ENCODE measurements around the gene DACH1. TPM values are rescaled to one million over a fixed set of nuclear protein-coding genes. Genes with fewer than 3 reads are reported as not detected.

DACH1 gene
- total and polyA plus RNA-seq, 2 of the 13 experiments (the other 11 are each of a cell fraction or from before 2014, with no cell fraction given) = not detected

GRCh38 chr13:71813187-71813586 is 53.8 kb downstream of the DACH1 start (continued):
- TF ChIP-seq MTERF4 (CRISPR knock-in tag; IDR thresholded peaks at IDR 0.05) = no peak

GRCh38 chr13:71811344-71811743 is 55.7 kb downstream of the DACH1 start:
- in situ Hi-C loops (cut with HindIII; ENCODE audit: extremely low pct_ligation_motif_present, low pct_unique_long_range_greater_than_20kb) = no loop called here
- no peak overlapping the region for H2AFZ ChIP-seq (ENCODE audit: low read length)
- no peaks in the 10 kb centered on the region for H3K4me1 ChIP-seq (ENCODE audit: insufficient read depth, low read length)
- H4K20me1 ChIP-seq (ENCODE audit: insufficient read depth, low read length) = no peaks in the 10 kb centered on the region
- POLR2A ChIA-PET = no interaction called here
- no peaks in the 10 kb centered on the region for H3K36me3 ChIP-seq (replicated peaks in 1 of 2; ENCODE audit: control insufficient read depth in 1 of 2, insufficient read depth in 2 of 2, low read length in 2 of 2)
- H3K4me2 ChIP-seq (ENCODE audit: low read depth, low read length) = no peak overlapping the region
- ATAC-seq = no peak
- DNase-seq (ENCODE audit: low spot score) = no peak
- CTCF ChIA-PET (ENCODE audit: low intra/inter-chr PET ratio, low total read pairs) = no interaction called here
- H3K9ac ChIP-seq (ENCODE audit: insufficient read depth, low read depth, low read length) = no peak overlapping the region
- no peak overlapping the region for H3K27ac ChIP-seq (ENCODE audit: extremely low read length, insufficient read depth, low read length)
- no peaks in the 10 kb centered on the region for H3K79me2 ChIP-seq (ENCODE audit: insufficient read depth, low read length)
- H3K27me3 ChIP-seq (ENCODE audit: control insufficient read depth in 1 of 2, insufficient read depth in 2 of 2, low read length in 2 of 2) = no peaks in the 10 kb centered on the region
- H3K9me3 ChIP-seq (ENCODE audit: low read length) = no peaks in the 10 kb centered on the region
- no peak for FAIRE-seq
- no TSS peak for BruUV-seq (replicated peaks)
- H3K4me3 ChIP-seq (replicated peaks in 1 of 3; ENCODE audit: insufficient read depth in 1 of 3, low read depth in 2 of 3, low read length in 3 of 3) = no peak overlapping the region
- intact Hi-C loops (cut with micrococcal nuclease; ENCODE audit: unreplicated experiment) = no loop called here
- 3% methylated on average over 2 of the region's 2 CpGs for WGBS (ENCODE audit: low lambda C conversion rate)
- TF ChIP-seq ZNF761 (CRISPR knock-in tag; conservative IDR thresholded peaks at IDR 0.05) = no peak
- TF ChIP-seq ZNF530 (CRISPR knock-in tag; IDR thresholded peaks at IDR 0.05; ENCODE audit: low read depth) = no peak
- no peak for TF ChIP-seq ZSCAN31 (CRISPR knock-in tag; IDR thresholded peaks at IDR 0.05; ENCODE audit: low read depth)
- no peak for TF ChIP-seq ZBTB40 (IDR thresholded peaks at IDR 0.05)
- TF ChIP-seq ZBTB40 (CRISPR knock-in tag; IDR thresholded peaks at IDR 0.05) = no peak
- TF ChIP-seq NFE2L1 (CRISPR knock-in tag; IDR thresholded peaks at IDR 0.05; ENCODE audit: borderline replicate concordance) = no peak
- no peak for TF ChIP-seq ZNF275 (CRISPR knock-in tag; IDR thresholded peaks at IDR 0.05; ENCODE audit: borderline replicate concordance)
- TF ChIP-seq ZSCAN21 (CRISPR knock-in tag; IDR thresholded peaks at IDR 0.05; ENCODE audit: borderline replicate concordance) = no peak
- TF ChIP-seq TGIF2 (CRISPR knock-in tag; IDR thresholded peaks at IDR 0.05) = no peak
- TF ChIP-seq YEATS4 (CRISPR knock-in tag; IDR thresholded peaks at IDR 0.05; ENCODE audit: borderline replicate concordance) = no peak
- no peak for TF ChIP-seq AKAP8 (CRISPR knock-in tag; IDR thresholded peaks at IDR 0.05)
- no peak for TF ChIP-seq HCFC1 (IDR thresholded peaks at IDR 0.05; ENCODE audit: low read depth, low read length)

Measured in HepG2 (cell line).